HG03139 (cell line): ENCODE results near the gene FCER2.

Experiments used
- ATAC-seq: cut with Tn5 transposase; IDR thresholded peaks from one replicate; pipeline ENCODE4 v1.9.1; 2021; ENCODE audit not compliant: unreplicated experiment

Gene FCER2

GRCh38 chr19:7733376-7733775 is 31.4 kb upstream of the FCER2 start:
- no peak for ATAC-seq

GRCh38 chr19:7732045-7732444 is 30.1 kb upstream of the FCER2 start, which contains the start of gene CLEC4G:
Gene CLEC4G (minus strand): TSS chr19:7732110. CDS start chr19:7732102, 8 bp downstream.
- no peak for ATAC-seq

- ATAC-seq: no peak
Measured at GRCh38 chr19:7731615-7732014, 29.7 kb upstream of the FCER2 start.

- ATAC-seq: no peak
Measured at GRCh38 chr19:7731218-7731595, 29.3 kb upstream of the FCER2 start.

GRCh38 chr19:7730286-7731217 is 28.6 kb upstream of the FCER2 start:
- ATAC-seq: no peak

GRCh38 chr19:7729831-7730285 is 27.9 kb upstream of the FCER2 start:
- no peak for ATAC-seq

- no peak for ATAC-seq
Measured at GRCh38 chr19:7729211-7729610, 27.3 kb upstream of the FCER2 start.

GRCh38 chr19:7725791-7726190 is 23.9 kb upstream of the FCER2 start:
- no peak for ATAC-seq

- no peak for ATAC-seq
Measured at GRCh38 chr19:7722231-7722651, 20.3 kb upstream of the FCER2 start.

- ATAC-seq: no peak
Measured at GRCh38 chr19:7720351-7720750, 18.4 kb upstream of the FCER2 start.

GRCh38 chr19:7718668-7719067 is 16.7 kb upstream of the FCER2 start:
- ATAC-seq: no peak

- ATAC-seq: no peak
Measured at GRCh38 chr19:7716762-7717161, 14.8 kb upstream of the FCER2 start.

GRCh38 chr19:7715671-7716070 is 13.7 kb upstream of the FCER2 start:
- no peak for ATAC-seq

GRCh38 chr19:7710616-7711015 is 8.7 kb upstream of the FCER2 start:
- ATAC-seq: no peak

GRCh38 chr19:7709932-7710460 is 8.1 kb upstream of the FCER2 start:
- no peak for ATAC-seq

- no peak for ATAC-seq
Measured at GRCh38 chr19:7706955-7707456, 5.1 kb upstream of the FCER2 start.

- no peak for ATAC-seq
Measured at GRCh38 chr19:7706188-7706954, 4.4 kb upstream of the FCER2 start.

GRCh38 chr19:7705387-7706187 is 3.7 kb upstream of the FCER2 start:
- peak; percentile 38 for ATAC-seq

- ATAC-seq: no peak
Measured at GRCh38 chr19:7704280-7705060, 2.5 kb upstream of the FCER2 start.

- ATAC-seq: no peak
Measured at GRCh38 chr19:7703332-7703731, 1.4 kb upstream of the FCER2 start.
